GM18951 (cell line): ENCODE results near the gene VPS33B.

Experiments used
- POLR2A ChIP-seq: IDR thresholded peaks from 4 replicates; pipeline ENCODE4 v1.6.1; 2011; ENCODE audit warnings: mild to moderate bottlenecking; ENCODE audit not compliant: insufficient read length, insufficient read depth; ENCODE audit errors: extremely low read depth
- in situ Hi-C: fragments of 300-500 bp; cut with MboI; formaldehyde crosslinking; loops from one replicate; pipeline ENCODE4 v1.12.0; 2022; ENCODE audit warnings: low sequenced_read_pairs, mixed read lengths, inconsistent platforms; ENCODE audit not compliant: unreplicated experiment

Gene VPS33B

GRCh38 chr15:90957031-90957790, 65.2 kb downstream of the VPS33B start:
- in situ Hi-C loops, result no loop called here
- TF ChIP-seq POLR2A, result no peak

GRCh38 chr15:90956274-90957030, 65.9 kb downstream of the VPS33B start:
- TF ChIP-seq POLR2A, result peak; percentile 20
- in situ Hi-C loops, result no loop called here

GRCh38 chr15:90955624-90956273, 66.6 kb downstream of the VPS33B start:
- TF ChIP-seq POLR2A, result no peak
- in situ Hi-C loops, result no loop called here

GRCh38 chr15:90954712-90955623, 67.4 kb downstream of the VPS33B start, which contains the start of gene RCCD1:
TSS of gene RCCD1 (plus strand) at chr15:90954884. CDS start at chr15:90956735, 1,851 bp downstream.
- TF ChIP-seq POLR2A, result peak; percentile 79
- in situ Hi-C loops, result no loop called here

GRCh38 chr15:90953947-90954711, 68.3 kb downstream of the VPS33B start:
- TF ChIP-seq POLR2A, result no peak
- in situ Hi-C loops, result no loop called here

GRCh38 chr15:90952901-90953677, 69.3 kb downstream of the VPS33B start:
- in situ Hi-C loops, result no loop called here
- TF ChIP-seq POLR2A, result no peak

GRCh38 chr15:90950676-90951075, 71.7 kb downstream of the VPS33B start:
- no peak for TF ChIP-seq POLR2A
- in situ Hi-C loops, result no loop called here

- no peak for TF ChIP-seq POLR2A
- in situ Hi-C loops, result no loop called here
Measured at GRCh38 chr15:90949979-90950675, 72.3 kb downstream of the VPS33B start.
